BE2C (cell line): Measurements from ENCODE around the gene ASNS.

Experiments used
- DNase-seq: peaks from one replicate; pipeline ENCODE4 v3.0.0-alpha.2; 2020
- H3K27me3 ChIP-seq: fragments of 250-450 bp; sonication (Bioruptor Pico); 2 replicates; pipeline ENCODE4 v1.5.1; 2020; ENCODE audit warnings: mild to moderate bottlenecking
- H3K36me3 ChIP-seq: fragments of 250-450 bp; sonication (Bioruptor Pico); 2 replicates; pipeline ENCODE4 v1.5.1; 2020; ENCODE audit warnings: mild to moderate bottlenecking
- H3K4me1 ChIP-seq: fragments of 250-450 bp; sonication (Bioruptor Pico); 2 replicates; pipeline ENCODE4 v1.5.1; 2020
- H3K4me3 ChIP-seq: 2 replicates; pipeline ENCODE4 v1.5.1; 2011; ENCODE audit warnings: low read depth, low read length
- H3K9me3 ChIP-seq: fragments of 250-450 bp; sonication (Bioruptor Pico); 2 replicates; pipeline ENCODE4 v1.5.1; 2020
- TF ChIP-seq, protein P1 (sequence below): IDR thresholded peaks from 2 replicates; pipeline ENCODE4 v1.5.1; 2012; ENCODE audit warnings: mild to moderate bottlenecking, low read depth, low read length

Gene ASNS

DNA sequence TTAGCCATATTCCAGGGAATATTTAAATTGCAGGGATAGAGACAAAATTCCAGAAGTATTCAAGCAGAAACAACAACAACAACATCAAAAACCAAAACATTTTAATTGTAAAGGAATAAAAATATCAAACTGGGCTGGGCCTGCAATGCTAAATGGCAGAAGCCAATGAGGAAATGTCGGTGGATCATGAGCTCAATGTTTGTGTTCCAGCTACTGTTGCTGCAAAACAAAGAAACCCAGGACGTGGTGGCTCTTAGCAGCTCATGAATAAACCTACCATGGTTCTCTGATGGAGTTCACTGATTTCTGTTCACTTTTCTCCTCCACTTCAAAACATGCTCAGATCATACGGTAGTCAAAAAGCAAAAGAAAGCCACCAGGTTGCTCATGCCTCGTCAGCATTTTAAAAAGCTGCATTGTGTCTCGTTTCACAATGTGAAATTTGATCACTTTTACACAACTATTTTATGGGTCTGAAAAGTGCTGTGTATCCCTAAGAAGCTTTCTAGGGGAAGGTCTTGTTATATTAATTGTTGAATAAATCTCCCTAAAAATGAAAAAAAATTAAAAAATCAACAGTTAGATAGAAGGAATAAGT lies 54.0 kb downstream of the ASNS start:
- H3K27me3 ChIP-seq = no peaks in the 10 kb centered on the region
- TF ChIP-seq, protein P1, sequence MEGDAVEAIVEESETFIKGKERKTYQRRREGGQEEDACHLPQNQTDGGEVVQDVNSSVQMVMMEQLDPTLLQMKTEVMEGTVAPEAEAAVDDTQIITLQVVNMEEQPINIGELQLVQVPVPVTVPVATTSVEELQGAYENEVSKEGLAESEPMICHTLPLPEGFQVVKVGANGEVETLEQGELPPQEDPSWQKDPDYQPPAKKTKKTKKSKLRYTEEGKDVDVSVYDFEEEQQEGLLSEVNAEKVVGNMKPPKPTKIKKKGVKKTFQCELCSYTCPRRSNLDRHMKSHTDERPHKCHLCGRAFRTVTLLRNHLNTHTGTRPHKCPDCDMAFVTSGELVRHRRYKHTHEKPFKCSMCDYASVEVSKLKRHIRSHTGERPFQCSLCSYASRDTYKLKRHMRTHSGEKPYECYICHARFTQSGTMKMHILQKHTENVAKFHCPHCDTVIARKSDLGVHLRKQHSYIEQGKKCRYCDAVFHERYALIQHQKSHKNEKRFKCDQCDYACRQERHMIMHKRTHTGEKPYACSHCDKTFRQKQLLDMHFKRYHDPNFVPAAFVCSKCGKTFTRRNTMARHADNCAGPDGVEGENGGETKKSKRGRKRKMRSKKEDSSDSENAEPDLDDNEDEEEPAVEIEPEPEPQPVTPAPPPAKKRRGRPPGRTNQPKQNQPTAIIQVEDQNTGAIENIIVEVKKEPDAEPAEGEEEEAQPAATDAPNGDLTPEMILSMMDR = no peak
- no peaks in the 10 kb centered on the region for H3K4me1 ChIP-seq
- no peak overlapping the region for H3K4me3 ChIP-seq
- no peaks in the 10 kb centered on the region for H3K36me3 ChIP-seq
- H3K9me3 ChIP-seq = no peaks in the 10 kb centered on the region
- no peak for DNase-seq
